Keratinocyte (primary cell): Measurements from ENCODE around the gene NXPH3.

Experiments used
- CTCF ChIP-seq, 3 experiments: IDR thresholded peaks in 1 of 3; conservative IDR thresholded peaks in 1 of 3; optimal IDR thresholded peaks in 1 of 3; 2 replicates in 2 of 3; 3 replicates in 1 of 3; pipeline versions ENCODE3 to v1.5.1; 2011; ENCODE audit warnings: low read length in 3 of 3, mild to moderate bottlenecking in 3 of 3, moderate library complexity in 2 of 3, control low read depth in 1 of 3, inconsistent platforms in 1 of 3; ENCODE audit not compliant: insufficient read depth in 2 of 3; ENCODE audit errors: extremely low read depth in 1 of 3
- EZH2 ChIP-seq: IDR thresholded peaks from one replicate; pipeline ENCODE4 v1.6.1; 2012; ENCODE audit warnings: inconsistent platforms, mild to moderate bottlenecking, low read length, moderate library complexity

- TF ChIP-seq CTCF (optimal IDR thresholded peaks at IDR 0.05 in 1 of 3, IDR thresholded peaks at IDR 0.05 in 1 of 3, conservative IDR thresholded peaks at IDR 0.05 in 1 of 3; ENCODE audit: extremely low read depth in 1 of 3, insufficient read depth in 2 of 3, low read length in 3 of 3): no peak
- no peak for TF ChIP-seq EZH2
These were observed 26.4 kb upstream of the NXPH3 start for GRCh38 chr17:49549311-49549605.
